ENCODE results near the gene KIAA1217. TPM values are rescaled to one million over a fixed set of nuclear protein-coding genes. Genes with fewer than 3 reads are reported as not detected.

The KIAA1217 gene
- total RNA-seq, 2 experiments from 2014 or later = 0.67 to 1.3 TPM

DNA sequence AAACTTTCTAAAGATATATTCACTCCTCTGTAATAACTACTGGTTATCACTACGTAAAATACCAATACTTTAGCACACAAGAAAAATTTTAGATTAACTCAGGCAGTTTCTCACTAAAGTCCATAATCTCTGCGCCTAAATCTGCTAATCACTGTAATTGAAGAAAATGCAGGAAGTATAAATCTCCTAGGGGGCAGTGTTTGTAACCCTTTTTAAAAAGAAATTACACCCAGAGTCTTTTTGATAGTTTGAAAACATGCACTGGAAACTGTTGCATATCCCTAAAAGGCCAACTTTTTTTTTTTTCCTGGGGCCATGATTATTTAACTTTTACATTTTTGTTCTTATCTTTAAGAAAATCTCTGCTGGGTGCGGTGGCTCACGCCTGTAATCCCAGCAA, 209.6 kb downstream of the KIAA1217 start:
- Mint-ChIP-seq H3K9me3 (no peaks in the 10 kb centered on the region), H3K4me3 (no peak overlapping the region), H3K4me1 (ENCODE audit: low read depth) (no peaks in the 10 kb centered on the region), H3K36me3 (ENCODE audit: low read depth) (no peaks in the 10 kb centered on the region), H3K27me3 (peaks cover 4% of the 10 kb centered on the region), H3K27ac (no peak overlapping the region)
- no peak for DNase-seq
- TF ChIP-seq, protein P1, sequence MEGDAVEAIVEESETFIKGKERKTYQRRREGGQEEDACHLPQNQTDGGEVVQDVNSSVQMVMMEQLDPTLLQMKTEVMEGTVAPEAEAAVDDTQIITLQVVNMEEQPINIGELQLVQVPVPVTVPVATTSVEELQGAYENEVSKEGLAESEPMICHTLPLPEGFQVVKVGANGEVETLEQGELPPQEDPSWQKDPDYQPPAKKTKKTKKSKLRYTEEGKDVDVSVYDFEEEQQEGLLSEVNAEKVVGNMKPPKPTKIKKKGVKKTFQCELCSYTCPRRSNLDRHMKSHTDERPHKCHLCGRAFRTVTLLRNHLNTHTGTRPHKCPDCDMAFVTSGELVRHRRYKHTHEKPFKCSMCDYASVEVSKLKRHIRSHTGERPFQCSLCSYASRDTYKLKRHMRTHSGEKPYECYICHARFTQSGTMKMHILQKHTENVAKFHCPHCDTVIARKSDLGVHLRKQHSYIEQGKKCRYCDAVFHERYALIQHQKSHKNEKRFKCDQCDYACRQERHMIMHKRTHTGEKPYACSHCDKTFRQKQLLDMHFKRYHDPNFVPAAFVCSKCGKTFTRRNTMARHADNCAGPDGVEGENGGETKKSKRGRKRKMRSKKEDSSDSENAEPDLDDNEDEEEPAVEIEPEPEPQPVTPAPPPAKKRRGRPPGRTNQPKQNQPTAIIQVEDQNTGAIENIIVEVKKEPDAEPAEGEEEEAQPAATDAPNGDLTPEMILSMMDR (IDR thresholded peaks at IDR 0.05) = no peak
- no peak for ATAC-seq
- ChIA-PET CTCF (no interaction called here), POLR2A (no interaction called here)
- intact Hi-C loops (cut with micrococcal nuclease) = no loop called here

DNA sequence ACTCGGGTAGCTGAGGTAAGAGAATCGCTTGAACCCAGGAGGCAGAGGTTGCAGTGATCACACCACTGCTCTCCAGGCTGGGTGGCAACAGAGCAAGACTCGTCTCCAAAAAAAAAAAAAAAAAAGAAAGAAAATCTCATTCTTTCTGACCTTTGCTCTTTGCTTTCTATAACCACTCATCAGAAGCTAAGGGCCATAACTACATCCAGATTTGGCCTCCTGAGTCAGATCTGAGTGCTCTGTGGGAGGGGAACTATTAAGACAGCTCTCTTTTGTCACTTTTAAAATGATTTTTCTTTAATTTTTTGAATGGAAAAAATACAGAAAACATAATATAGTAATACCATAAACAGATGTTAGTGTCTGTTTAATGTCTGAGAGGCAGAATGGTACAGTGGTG, 210.1 kb downstream of the KIAA1217 start:
- H3K27ac Mint-ChIP-seq = no peak overlapping the region
- intact Hi-C loops (cut with micrococcal nuclease) = no loop called here
- ATAC-seq = no peak
- no peaks in the 10 kb centered on the region for H3K36me3 Mint-ChIP-seq (ENCODE audit: low read depth)
- H3K4me1 Mint-ChIP-seq (ENCODE audit: low read depth) = no peaks in the 10 kb centered on the region
- ChIA-PET CTCF (no interaction called here), POLR2A (no interaction called here)
- no peaks in the 10 kb centered on the region for H3K9me3 Mint-ChIP-seq
- no peak overlapping the region for H3K4me3 Mint-ChIP-seq
- no peak for DNase-seq
- H3K27me3 Mint-ChIP-seq = peaks cover 4% of the 10 kb centered on the region
- TF ChIP-seq, protein P1 (IDR thresholded peaks at IDR 0.05) = no peak

DNA sequence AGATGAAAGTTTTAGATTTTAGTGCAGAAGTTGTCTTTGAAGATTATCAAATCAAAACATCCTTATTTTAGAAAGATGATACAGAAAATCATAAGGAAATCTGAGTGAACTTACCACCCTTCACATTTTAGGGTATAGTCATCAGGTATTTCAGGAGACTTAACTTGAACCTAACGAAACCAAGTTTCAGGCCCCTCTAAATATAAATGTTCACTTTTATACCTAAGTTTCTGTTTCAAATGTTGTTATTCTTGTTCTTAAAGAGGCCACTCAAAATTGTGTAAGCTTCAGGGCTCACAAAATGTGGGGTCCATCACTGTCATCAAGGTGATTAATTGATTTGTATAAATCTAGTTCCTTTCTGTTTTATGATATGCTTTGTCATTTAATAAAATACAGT, 216.2 kb downstream of the KIAA1217 start:
- no peak overlapping the region for H3K27ac Mint-ChIP-seq
- TF ChIP-seq, protein P1 (IDR thresholded peaks at IDR 0.05) = no peak
- H3K4me1 Mint-ChIP-seq (ENCODE audit: low read depth) = no peaks in the 10 kb centered on the region
- no peak overlapping the region for H3K4me3 Mint-ChIP-seq
- DNase-seq (no peak), ATAC-seq (no peak)
- no peaks in the 10 kb centered on the region for H3K9me3 Mint-ChIP-seq
- intact Hi-C loops (cut with micrococcal nuclease) = no loop called here
- ChIA-PET CTCF (no interaction called here), POLR2A (no interaction called here)
- peaks cover 3% of the 10 kb centered on the region for H3K27me3 Mint-ChIP-seq
- H3K36me3 Mint-ChIP-seq (ENCODE audit: low read depth) = no peaks in the 10 kb centered on the region

DNA sequence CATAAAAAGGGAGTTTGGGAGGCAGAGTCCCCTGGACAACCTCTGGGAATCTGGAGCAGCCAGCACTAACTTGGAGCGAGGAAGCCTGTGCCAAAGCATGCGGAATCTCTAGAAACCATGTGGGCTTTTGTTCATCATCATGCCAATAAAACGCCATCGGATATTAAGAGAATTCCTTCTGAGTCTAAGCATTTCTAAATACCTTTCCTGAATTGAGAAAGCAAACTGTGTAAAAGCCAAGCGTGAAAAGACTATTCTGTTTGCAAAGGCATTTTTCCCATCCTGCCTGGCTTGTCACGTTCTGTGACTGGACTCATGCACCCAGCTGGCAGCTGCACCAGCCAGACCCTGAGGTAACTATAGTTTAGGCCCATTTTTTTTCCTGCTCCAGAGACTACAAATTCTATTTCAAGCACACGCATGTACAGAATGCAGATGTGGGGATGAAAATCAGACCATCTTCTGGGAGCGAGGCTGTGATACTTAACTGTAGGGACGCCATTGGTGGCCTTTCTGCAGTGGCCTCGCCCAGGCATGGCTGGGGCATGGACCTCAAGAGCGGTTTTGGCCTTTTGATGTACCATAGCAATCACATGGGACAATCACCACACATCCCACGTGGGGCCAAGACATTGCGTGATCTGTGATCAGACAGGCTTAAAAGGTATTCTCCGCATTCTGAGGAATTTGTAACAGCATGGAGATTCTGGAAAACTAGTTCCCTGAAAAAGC, 218.9 kb downstream of the KIAA1217 start:
- DNase-seq (no peak), ATAC-seq (no peak)
- Mint-ChIP-seq H3K9me3 (no peaks in the 10 kb centered on the region), H3K4me3 (no peak overlapping the region), H3K27me3 (peaks cover 3% of the 10 kb centered on the region), H3K4me1 (ENCODE audit: low read depth) (no peaks in the 10 kb centered on the region), H3K27ac (no peak overlapping the region), H3K36me3 (ENCODE audit: low read depth) (no peaks in the 10 kb centered on the region)
- ChIA-PET POLR2A (no interaction called here), CTCF (no interaction called here)
- intact Hi-C loops (cut with micrococcal nuclease) = no loop called here
- TF ChIP-seq, protein P1 (IDR thresholded peaks at IDR 0.05) = no peak

DNA sequence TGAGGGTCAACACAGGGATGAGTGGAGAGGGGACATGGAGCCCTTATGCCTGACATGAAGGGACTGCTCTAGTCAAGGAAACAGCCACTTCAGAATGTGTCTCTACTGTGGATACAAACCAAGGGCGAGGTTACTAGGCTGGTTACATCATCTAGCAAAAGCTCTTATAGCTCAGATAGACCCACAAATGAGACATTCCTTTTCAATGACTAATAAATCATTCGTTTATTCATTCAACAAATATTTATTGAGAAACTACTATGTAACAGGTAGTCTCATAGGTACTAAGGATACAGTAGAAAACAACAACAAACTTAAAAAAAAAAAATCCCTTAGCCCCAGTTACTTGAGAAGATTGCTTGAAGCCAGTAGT, 219.5 kb downstream of the KIAA1217 start:
- Mint-ChIP-seq H3K9me3 (no peaks in the 10 kb centered on the region), H3K27ac (no peak overlapping the region), H3K27me3 (peaks cover 3% of the 10 kb centered on the region), H3K36me3 (ENCODE audit: low read depth) (no peaks in the 10 kb centered on the region), H3K4me3 (no peak overlapping the region), H3K4me1 (ENCODE audit: low read depth) (no peaks in the 10 kb centered on the region)
- TF ChIP-seq, protein P1 (IDR thresholded peaks at IDR 0.05) = no peak
- POLR2A ChIA-PET = no interaction called here
- CTCF ChIA-PET = no interaction called here
- DNase-seq = no peak
- intact Hi-C loops (cut with micrococcal nuclease) = no loop called here
- no peak for ATAC-seq
